ENCODE results near the gene CLIP2. TPM values are rescaled to one million over a fixed set of nuclear protein-coding genes. Genes with fewer than 3 reads are reported as not detected.
"Not testable (repeated sequence)": the region's sequence is repeated elsewhere in the genome, so short reads cannot be mapped to it uniquely, and the experiment has no call there.

CLIP2 gene
- total RNA-seq, 1 donor from 2014 or later, result 12.9 TPM

DNA sequence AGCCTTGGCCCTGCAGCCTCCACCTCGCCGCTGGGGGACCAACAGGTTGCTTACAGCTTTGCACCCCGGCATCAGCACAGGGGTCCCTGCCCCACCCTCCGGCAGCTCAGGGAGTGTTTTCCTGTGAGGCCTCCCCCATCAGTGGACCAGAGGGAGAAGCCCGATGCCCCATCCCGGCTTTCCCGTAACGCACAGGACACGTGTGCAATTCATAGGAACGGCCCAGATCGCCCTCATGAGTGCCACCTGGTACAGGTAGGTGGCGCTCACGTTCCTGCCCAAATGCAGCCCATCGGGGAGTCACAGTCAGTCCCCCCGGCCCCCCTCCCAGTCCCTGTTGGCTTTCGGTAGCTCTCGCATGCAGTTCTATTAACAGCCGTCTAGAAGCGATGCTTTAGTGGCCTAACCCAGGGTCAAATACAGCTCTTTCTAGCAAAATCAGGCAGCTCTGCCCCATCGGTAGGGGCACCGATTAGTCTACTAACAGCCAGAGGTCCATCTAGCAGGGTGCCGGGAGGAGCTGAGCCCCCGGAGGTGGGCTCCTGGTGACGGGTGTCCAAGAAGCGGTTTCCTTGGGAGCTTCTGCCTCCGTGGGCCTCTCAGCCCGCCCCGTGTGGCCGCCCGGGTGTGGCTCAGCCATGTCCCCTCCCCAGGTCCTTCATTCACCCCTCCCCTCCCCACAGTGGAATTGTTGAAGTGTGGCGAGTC, 116.1 kb downstream of the CLIP2 start:
- DNase-seq (ENCODE audit: low read depth) (no peak), FAIRE-seq (no peak)
- Histone ChIP-seq H3K27me3 (ENCODE audit: control insufficient read depth, insufficient read depth, low read length) (no peaks in the 10 kb centered on the region), H3K4me3 (ENCODE audit: low read depth, low read length) (no peak overlapping the region), H3K36me3 (ENCODE audit: control insufficient read depth, insufficient read depth, low read length) (peaks cover 3% of the 10 kb centered on the region)
- TF ChIP-seq, protein P1, sequence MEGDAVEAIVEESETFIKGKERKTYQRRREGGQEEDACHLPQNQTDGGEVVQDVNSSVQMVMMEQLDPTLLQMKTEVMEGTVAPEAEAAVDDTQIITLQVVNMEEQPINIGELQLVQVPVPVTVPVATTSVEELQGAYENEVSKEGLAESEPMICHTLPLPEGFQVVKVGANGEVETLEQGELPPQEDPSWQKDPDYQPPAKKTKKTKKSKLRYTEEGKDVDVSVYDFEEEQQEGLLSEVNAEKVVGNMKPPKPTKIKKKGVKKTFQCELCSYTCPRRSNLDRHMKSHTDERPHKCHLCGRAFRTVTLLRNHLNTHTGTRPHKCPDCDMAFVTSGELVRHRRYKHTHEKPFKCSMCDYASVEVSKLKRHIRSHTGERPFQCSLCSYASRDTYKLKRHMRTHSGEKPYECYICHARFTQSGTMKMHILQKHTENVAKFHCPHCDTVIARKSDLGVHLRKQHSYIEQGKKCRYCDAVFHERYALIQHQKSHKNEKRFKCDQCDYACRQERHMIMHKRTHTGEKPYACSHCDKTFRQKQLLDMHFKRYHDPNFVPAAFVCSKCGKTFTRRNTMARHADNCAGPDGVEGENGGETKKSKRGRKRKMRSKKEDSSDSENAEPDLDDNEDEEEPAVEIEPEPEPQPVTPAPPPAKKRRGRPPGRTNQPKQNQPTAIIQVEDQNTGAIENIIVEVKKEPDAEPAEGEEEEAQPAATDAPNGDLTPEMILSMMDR (IDR thresholded peaks at IDR 0.05; ENCODE audit: insufficient read depth, low read length, severe bottlenecking), result peak; percentile 68

DNA sequence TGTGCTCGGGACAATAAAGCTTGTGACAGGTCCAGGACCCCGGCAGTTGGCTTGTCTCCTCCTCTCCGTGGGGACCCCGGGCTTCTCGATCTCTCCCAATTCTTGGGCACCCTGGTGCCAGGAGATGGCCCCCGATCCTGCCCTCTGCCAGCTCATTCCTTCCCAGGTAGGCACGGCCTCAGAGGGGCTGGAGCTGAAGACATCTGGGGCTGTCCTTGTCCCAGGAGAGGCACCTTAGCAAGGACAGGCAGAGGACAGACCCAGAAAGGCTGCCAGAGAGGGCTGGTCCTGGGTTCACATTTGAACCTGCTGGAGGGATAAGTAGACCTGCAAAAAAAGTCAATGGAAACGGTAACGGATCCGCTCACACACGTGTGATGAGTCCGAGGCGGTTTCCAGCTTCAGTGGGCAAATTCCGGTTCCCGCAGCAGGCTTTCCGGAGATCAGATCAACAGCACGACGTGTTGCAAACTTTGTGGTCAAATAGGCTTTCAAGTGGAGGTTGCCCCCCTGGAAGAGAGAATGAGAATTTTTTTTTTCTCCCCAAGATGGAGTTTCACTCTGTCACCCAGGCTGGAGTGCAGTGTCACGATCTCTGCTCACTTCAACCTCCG, 116.8 kb downstream of the CLIP2 start:
- FAIRE-seq (no peak), DNase-seq (ENCODE audit: low read depth) (no peak)
- Histone ChIP-seq H3K36me3 (ENCODE audit: control insufficient read depth, insufficient read depth, low read length) (peaks cover 3% of the 10 kb centered on the region), H3K27me3 (ENCODE audit: control insufficient read depth, insufficient read depth, low read length) (no peaks in the 10 kb centered on the region), H3K4me3 (ENCODE audit: low read depth, low read length) (no peak overlapping the region)
- TF ChIP-seq, protein P1 (IDR thresholded peaks at IDR 0.05; ENCODE audit: insufficient read depth, low read length, severe bottlenecking), result no peak

DNA sequence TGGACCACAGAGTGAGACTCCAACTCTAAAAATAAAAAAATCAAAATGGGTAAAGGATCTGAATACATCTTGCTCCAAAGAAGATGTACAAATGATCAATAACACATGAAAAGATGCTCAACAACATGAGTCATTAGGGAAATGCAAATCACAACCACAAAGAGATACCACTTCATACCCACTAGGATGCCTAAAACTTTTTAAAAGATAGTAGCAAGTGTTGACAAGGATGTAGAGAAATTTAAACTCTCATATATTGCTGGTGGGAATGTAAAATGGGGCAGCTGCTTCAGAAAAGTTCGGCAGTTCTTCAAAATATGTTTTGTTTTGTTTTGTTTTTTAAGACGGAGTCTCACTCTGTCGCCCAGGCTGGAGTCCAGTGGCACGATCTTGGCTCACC, 118.8 kb downstream of the CLIP2 start:
- no peak for DNase-seq (ENCODE audit: low read depth)
- FAIRE-seq, result no peak
- no peaks in the 10 kb centered on the region for H3K27me3 ChIP-seq (ENCODE audit: control insufficient read depth, insufficient read depth, low read length)
- no peak overlapping the region for H3K4me3 ChIP-seq (ENCODE audit: low read depth, low read length)
- TF ChIP-seq, protein P1 (IDR thresholded peaks at IDR 0.05; ENCODE audit: insufficient read depth, low read length, severe bottlenecking), result no peak
- peaks cover 1% of the 10 kb centered on the region for H3K36me3 ChIP-seq (ENCODE audit: control insufficient read depth, insufficient read depth, low read length)

DNA sequence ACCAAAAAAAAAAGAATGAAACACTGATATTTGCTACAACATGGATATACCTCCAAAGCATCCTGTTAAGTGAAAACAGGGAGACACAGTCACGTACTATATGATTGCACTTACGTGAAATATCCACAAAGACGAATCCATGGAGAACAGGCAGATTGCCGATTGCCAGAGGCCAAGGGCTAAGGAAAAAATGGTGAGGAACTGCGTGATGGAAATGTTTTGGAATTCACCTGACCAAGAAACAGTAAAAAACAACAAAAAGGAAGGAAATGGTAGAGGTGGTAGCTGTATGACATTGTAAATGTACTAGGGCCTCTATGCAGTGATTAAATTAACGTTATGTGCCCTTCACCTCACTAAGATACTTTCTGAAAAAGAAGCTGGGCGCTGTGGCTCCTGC, 120.4 kb downstream of the CLIP2 start:
- no peaks in the 10 kb centered on the region for H3K36me3 ChIP-seq (ENCODE audit: control insufficient read depth, insufficient read depth, low read length)
- DNase-seq (ENCODE audit: low read depth) (no peak), FAIRE-seq (no peak)
- TF ChIP-seq, protein P1 (IDR thresholded peaks at IDR 0.05; ENCODE audit: insufficient read depth, low read length, severe bottlenecking), result no peak
- no peaks in the 10 kb centered on the region for H3K27me3 ChIP-seq (ENCODE audit: control insufficient read depth, insufficient read depth, low read length)
- H3K4me3 ChIP-seq (ENCODE audit: low read depth, low read length), result no peak overlapping the region

DNA sequence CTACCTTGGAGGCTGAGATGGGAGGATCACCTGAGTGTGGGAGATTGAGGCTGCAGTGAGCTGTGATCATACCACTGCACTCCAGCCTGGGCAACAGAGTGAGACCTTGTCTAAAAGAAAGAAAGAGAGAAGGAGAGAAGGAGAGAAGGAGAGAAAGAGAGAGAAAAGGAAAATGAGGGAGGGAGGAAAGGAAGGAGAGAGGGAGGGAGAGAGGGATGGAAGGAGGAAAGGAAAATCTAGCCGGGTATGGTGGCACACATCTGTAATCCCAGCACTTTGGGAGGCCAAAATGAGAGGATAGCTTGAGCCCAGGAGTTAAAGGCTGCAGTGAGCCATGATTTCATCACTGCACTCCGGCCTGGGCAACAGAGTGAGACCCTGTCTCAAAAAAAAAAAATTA, 121.6 kb downstream of the CLIP2 start:
- TF ChIP-seq, protein P1 (IDR thresholded peaks at IDR 0.05; ENCODE audit: insufficient read depth, low read length, severe bottlenecking), result no peak
- DNase-seq (ENCODE audit: low read depth) (no peak), FAIRE-seq (no peak)
- H3K4me3 ChIP-seq (ENCODE audit: low read depth, low read length), result no peak overlapping the region
- no peaks in the 10 kb centered on the region for H3K36me3 ChIP-seq (ENCODE audit: control insufficient read depth, insufficient read depth, low read length)
- H3K27me3 ChIP-seq (ENCODE audit: control insufficient read depth, insufficient read depth, low read length), result no peaks in the 10 kb centered on the region

DNA sequence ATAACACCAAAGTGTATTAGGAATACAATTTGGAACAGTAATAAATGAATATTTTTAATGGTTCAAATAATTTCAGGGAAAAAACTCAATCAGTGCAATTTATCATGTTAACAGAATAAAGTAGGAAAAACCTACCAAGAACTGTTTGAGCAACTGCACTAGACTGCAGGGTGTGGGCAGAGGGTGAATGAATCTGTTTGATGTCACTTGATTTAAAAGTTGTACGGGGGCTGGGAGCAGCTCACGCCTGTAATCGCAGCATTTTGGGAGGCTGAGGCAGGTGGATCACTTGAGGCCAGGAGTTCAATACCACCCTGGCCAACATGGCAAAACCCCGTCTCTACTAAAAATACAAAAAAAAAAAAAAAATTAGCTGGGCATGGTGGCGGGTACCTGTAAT, 122.4 kb downstream of the CLIP2 start:
- not testable (repeated sequence) for FAIRE-seq; DNase-seq (ENCODE audit: low read depth)

More for the DNA sequence above, 122.4 kb downstream of the CLIP2 start:
- H3K27me3 ChIP-seq (ENCODE audit: control insufficient read depth, insufficient read depth, low read length); H3K36me3 ChIP-seq (ENCODE audit: control insufficient read depth, insufficient read depth, low read length); H3K4me3 ChIP-seq (ENCODE audit: low read depth, low read length): not testable (repeated sequence)

Measured in bronchial epithelial cell (primary cell).